ENCODE measurements around the gene ECHS1.
"Not testable (repeated sequence)": the region's sequence is repeated elsewhere in the genome, so short reads cannot be mapped to it uniquely, and the experiment has no call there.

ECHS1 gene

GRCh38 chr10:133326745-133327650, 46.2 kb downstream of the ECHS1 start:
- TF ChIP-seq, protein P1, sequence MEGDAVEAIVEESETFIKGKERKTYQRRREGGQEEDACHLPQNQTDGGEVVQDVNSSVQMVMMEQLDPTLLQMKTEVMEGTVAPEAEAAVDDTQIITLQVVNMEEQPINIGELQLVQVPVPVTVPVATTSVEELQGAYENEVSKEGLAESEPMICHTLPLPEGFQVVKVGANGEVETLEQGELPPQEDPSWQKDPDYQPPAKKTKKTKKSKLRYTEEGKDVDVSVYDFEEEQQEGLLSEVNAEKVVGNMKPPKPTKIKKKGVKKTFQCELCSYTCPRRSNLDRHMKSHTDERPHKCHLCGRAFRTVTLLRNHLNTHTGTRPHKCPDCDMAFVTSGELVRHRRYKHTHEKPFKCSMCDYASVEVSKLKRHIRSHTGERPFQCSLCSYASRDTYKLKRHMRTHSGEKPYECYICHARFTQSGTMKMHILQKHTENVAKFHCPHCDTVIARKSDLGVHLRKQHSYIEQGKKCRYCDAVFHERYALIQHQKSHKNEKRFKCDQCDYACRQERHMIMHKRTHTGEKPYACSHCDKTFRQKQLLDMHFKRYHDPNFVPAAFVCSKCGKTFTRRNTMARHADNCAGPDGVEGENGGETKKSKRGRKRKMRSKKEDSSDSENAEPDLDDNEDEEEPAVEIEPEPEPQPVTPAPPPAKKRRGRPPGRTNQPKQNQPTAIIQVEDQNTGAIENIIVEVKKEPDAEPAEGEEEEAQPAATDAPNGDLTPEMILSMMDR (IDR thresholded peaks at IDR 0.05; ENCODE audit: control extremely low read depth, extremely low read depth, low read depth, missing control alignments): no peak
- CTCF ChIA-PET: interaction anchor here (1.0 to 3.6 kb wide), 4 partner anchors 9 to 25 kb away, joined by 3 to 44 read pairs (median 14); no protein-coding TSS in a partner anchor
- DNase-seq (ENCODE audit: extremely low spot score): no peak
- POLR2A ChIA-PET: no interaction called here

- DNase-seq (ENCODE audit: extremely low spot score): no peak
- ChIA-PET CTCF (no interaction called here), POLR2A (no interaction called here)
- TF ChIP-seq, protein P1 (IDR thresholded peaks at IDR 0.05; ENCODE audit: control extremely low read depth, extremely low read depth, low read depth, missing control alignments): no peak
Observed at GRCh38 chr10:133326223-133326551, 47.0 kb downstream of the ECHS1 start.

- CTCF ChIA-PET: interaction anchor here (2.2 kb wide), 1 partner anchor 11 kb away, joined by 13 read pairs; no protein-coding TSS in a partner anchor
- TF ChIP-seq, protein P1 (IDR thresholded peaks at IDR 0.05; ENCODE audit: control extremely low read depth, extremely low read depth, low read depth, missing control alignments): no peak
- DNase-seq (ENCODE audit: extremely low spot score): no peak
- POLR2A ChIA-PET: no interaction called here
Observed at GRCh38 chr10:133325440-133326222, 47.5 kb downstream of the ECHS1 start.

GRCh38 chr10:133324857-133325260, 48.3 kb downstream of the ECHS1 start:
- ChIA-PET POLR2A (no interaction called here), CTCF (interaction anchor here (1.1 to 2.2 kb wide), 2 partner anchors 11 to 37 kb away, joined by 4 to 13 read pairs; no protein-coding TSS in a partner anchor)
- DNase-seq (ENCODE audit: extremely low spot score): no peak
- TF ChIP-seq, protein P1 (IDR thresholded peaks at IDR 0.05; ENCODE audit: control extremely low read depth, extremely low read depth, low read depth, missing control alignments): no peak

- DNase-seq (ENCODE audit: extremely low spot score): no peak
- TF ChIP-seq, protein P1 (IDR thresholded peaks at IDR 0.05; ENCODE audit: control extremely low read depth, extremely low read depth, low read depth, missing control alignments): no peak
- ChIA-PET CTCF (interaction anchor here (1.1 to 2.2 kb wide), 2 partner anchors 10 to 38 kb away, joined by 4 to 13 read pairs; no protein-coding TSS in a partner anchor), POLR2A (no interaction called here)
Observed at GRCh38 chr10:133324198-133324792, 48.9 kb downstream of the ECHS1 start.

- CTCF ChIA-PET; DNase-seq (ENCODE audit: extremely low spot score); POLR2A ChIA-PET: not testable (repeated sequence)
Observed at GRCh38 chr10:133322064-133322709, 51.0 kb downstream of the ECHS1 start.

DNA sequence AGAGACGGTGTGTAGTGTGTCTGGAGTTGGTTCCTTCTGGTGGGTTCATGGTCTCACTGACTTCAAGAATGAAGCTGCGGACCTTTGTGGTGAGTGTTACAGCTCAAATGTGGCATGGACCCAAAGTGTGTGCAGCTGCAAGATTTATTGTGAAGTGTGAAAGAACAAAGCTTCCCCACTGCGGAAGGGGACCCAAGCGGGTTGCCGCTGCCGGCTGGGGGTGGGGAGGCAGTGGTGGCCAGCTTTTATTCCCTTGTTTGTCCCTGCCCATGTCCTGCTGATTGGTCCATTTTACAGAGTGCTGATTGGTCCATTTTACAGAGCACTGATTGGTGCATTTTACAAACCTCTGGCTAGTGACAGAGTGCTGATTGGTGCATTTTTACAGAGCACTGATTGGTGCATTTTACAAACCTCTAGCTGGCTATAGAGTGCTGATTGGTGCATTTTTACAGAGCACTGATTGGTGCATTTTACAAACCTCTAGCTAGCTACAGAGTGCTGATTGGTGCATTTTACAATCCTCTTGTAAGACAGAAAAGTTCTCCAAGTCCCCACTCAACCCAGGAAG, 52.2 kb downstream of the ECHS1 start:
- POLR2A ChIA-PET; DNase-seq (ENCODE audit: extremely low spot score): not testable (repeated sequence)
- CTCF ChIA-PET: interaction anchor here (3.7 kb wide), 1 partner anchor 8 kb away, joined by 20 read pairs; no protein-coding TSS in a partner anchor

Measured in GM10248 (cell line).